Fibroblast of lung (primary cell): Measurements from ENCODE around the gene PLPPR2. TPM values are rescaled to one million over a fixed set of nuclear protein-coding genes. Genes with fewer than 3 reads are reported as not detected.
A peak's percentile ranks its signal among the peaks of the same experiment; 100 is the strongest.
"Not testable (repeated sequence)": the region's sequence is repeated elsewhere in the genome, so short reads cannot be mapped to it uniquely, and the experiment has no call there.

Experiments used
- DNase-seq, 2 donors: peaks; one replicate each; pipeline versions ENCODE4 v3.0.0 to v3.0.0-alpha.2; 2010; ENCODE audit warnings: low read depth in 2 of 2
- H2AFZ ChIP-seq: 2 replicates; pipeline ENCODE4 v1.5.1; 2012; ENCODE audit warnings: low read length, control low read depth, inconsistent platforms
- H3K27ac ChIP-seq: 2 replicates; pipeline ENCODE4 v1.5.1; 2011; ENCODE audit warnings: low read length, control low read depth; ENCODE audit not compliant: insufficient read depth
- H3K27me3 ChIP-seq: 2 replicates; pipeline ENCODE4 v1.5.1; 2011; ENCODE audit warnings: mild to moderate bottlenecking, low read length; ENCODE audit not compliant: control insufficient read depth, insufficient read depth
- H3K36me3 ChIP-seq: 2 replicates; pipeline ENCODE4 v1.5.1; 2011; ENCODE audit warnings: low read length; ENCODE audit not compliant: control insufficient read depth, insufficient read depth
- H3K4me1 ChIP-seq: 2 replicates; pipeline ENCODE4 v1.5.1; 2011; ENCODE audit warnings: low read length; ENCODE audit not compliant: control insufficient read depth, insufficient read depth; ENCODE audit errors: extremely low read depth
- H3K4me2 ChIP-seq: 2 replicates; pipeline ENCODE4 v1.5.1; 2011; ENCODE audit warnings: low read length, control low read depth; ENCODE audit not compliant: insufficient read depth; ENCODE audit errors: extremely low read depth
- H3K4me3 ChIP-seq, 4 experiments: fragments of 200-600 bp in 1 of 4; sonication (generic) in 1 of 4; replicated peaks in 1 of 4; 2 replicates each; pipeline ENCODE4 v1.5.1; 2011 to 2016; ENCODE audit warnings: low read length in 4 of 4, low read depth in 3 of 4, mild to moderate bottlenecking in 3 of 4, control low read depth in 2 of 4, inconsistent platforms in 1 of 4, mixed read lengths in 1 of 4; ENCODE audit not compliant: insufficient read depth in 1 of 4; ENCODE audit errors: control extremely low read depth in 1 of 4
- H3K79me2 ChIP-seq: 2 replicates; pipeline ENCODE4 v1.5.1; 2012; ENCODE audit warnings: mild to moderate bottlenecking, low read length, inconsistent platforms; ENCODE audit not compliant: control insufficient read depth, insufficient read depth
- H3K9ac ChIP-seq: 2 replicates; pipeline ENCODE4 v1.5.1; 2011; ENCODE audit warnings: mild to moderate bottlenecking, low read length, control low read depth; ENCODE audit not compliant: insufficient read depth
- H3K9me3 ChIP-seq: 2 replicates; pipeline ENCODE4 v1.5.1; 2012; ENCODE audit warnings: low read depth, low read length; ENCODE audit not compliant: control insufficient read depth, insufficient read depth
- H4K20me1 ChIP-seq: 2 replicates; pipeline ENCODE4 v1.5.1; 2011; ENCODE audit warnings: low read length; ENCODE audit not compliant: control insufficient read depth, insufficient read depth; ENCODE audit errors: extremely low read depth
- EZH2 ChIP-seq: IDR thresholded peaks from 2 replicates; pipeline ENCODE4 v1.5.1; 2012; ENCODE audit warnings: low read length, control low read depth, mild to moderate bottlenecking; ENCODE audit errors: missing control alignments
- polyA plus RNA-seq, 2 donors: library from polyadenylated mRNA; depleted of rRNA in 1 of 2; stranded (reverse) in 1 of 2; unstranded in 1 of 2; fragments of >200 nt; gene quantifications; 2 replicates each; pipeline ENCODE4 v1.2.1, GENCODE V29; 2011 to 2012; ENCODE audit warnings: missing spikeins in 1 of 2
- total RNA-seq: library from RNA; depleted of rRNA; stranded (reverse); fragments of >200 nt; gene quantifications from 2 replicates; pipeline ENCODE4 v1.2.1, GENCODE V29; 2014
- TF ChIP-seq, protein P1 (sequence below), 2 donors: IDR thresholded peaks in 1 of 2; conservative IDR thresholded peaks in 1 of 2; 1 replicate in 1 of 2; 2 replicates in 1 of 2; pipeline ENCODE4 v1.5.1; 2011 to 2012; ENCODE audit warnings: low read length in 2 of 2, control low read depth in 1 of 2, inconsistent platforms in 1 of 2, low read depth in 1 of 2, mild to moderate bottlenecking in 1 of 2

The PLPPR2 gene
- total and polyA plus RNA-seq, 2 donors (not counting 1 experiment from before 2014, with no cell fraction given), result 13.0 to 21.2 TPM

DNA sequence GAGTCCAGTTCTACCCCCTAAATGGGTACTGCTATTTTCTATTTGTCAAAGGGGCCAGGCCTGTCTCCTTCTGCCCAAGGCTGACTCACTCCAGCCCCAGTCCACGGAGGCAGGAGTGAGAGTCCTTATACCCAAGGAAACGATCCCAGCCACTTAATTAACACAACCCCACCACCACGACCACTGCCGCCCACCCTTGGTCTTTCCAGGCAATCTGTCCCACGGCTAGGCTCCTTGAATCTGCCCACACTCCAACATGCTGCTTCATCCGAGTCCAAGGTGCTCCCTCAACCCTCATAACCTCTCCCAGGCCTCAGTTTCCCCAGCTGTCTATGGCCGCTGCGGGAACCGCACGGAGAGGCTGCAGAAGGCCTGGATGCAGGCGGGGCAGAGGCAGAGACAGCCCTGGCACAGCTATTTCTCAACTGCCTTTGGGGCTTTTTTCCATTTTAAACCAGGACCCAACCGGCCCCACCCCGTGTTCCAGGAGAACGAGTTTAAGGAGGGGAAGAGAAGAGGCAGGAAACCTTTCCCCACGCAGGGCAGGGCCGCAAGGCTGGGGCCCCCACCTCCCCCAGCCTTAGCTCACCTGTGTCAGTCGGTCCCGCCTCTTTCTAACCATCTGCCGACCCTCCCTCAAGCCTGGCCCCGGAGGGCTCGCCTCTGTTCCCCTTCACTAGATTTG, 16.5 kb upstream of the PLPPR2 start:
- Histone ChIP-seq H3K27me3 (no peaks in the 10 kb centered on the region), H3K79me2 (no peaks in the 10 kb centered on the region), H4K20me1 (no peaks in the 10 kb centered on the region), H3K4me2 (peak overlapping the region; percentile 83), H2AFZ (no peak overlapping the region), H3K4me1 (peaks cover 6% of the 10 kb centered on the region), H3K27ac (no peak overlapping the region), H3K4me3 (peak overlapping the region; percentile 43 to 68 (median 52)), H3K9me3 (no peaks in the 10 kb centered on the region), H3K36me3 (peaks cover 5% of the 10 kb centered on the region), H3K9ac (no peak overlapping the region)
- no peak for DNase-seq
- TF ChIP-seq, protein P1, sequence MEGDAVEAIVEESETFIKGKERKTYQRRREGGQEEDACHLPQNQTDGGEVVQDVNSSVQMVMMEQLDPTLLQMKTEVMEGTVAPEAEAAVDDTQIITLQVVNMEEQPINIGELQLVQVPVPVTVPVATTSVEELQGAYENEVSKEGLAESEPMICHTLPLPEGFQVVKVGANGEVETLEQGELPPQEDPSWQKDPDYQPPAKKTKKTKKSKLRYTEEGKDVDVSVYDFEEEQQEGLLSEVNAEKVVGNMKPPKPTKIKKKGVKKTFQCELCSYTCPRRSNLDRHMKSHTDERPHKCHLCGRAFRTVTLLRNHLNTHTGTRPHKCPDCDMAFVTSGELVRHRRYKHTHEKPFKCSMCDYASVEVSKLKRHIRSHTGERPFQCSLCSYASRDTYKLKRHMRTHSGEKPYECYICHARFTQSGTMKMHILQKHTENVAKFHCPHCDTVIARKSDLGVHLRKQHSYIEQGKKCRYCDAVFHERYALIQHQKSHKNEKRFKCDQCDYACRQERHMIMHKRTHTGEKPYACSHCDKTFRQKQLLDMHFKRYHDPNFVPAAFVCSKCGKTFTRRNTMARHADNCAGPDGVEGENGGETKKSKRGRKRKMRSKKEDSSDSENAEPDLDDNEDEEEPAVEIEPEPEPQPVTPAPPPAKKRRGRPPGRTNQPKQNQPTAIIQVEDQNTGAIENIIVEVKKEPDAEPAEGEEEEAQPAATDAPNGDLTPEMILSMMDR (conservative IDR thresholded peaks at IDR 0.05 in 1 of 2, IDR thresholded peaks at IDR 0.05 in 1 of 2; ENCODE audit: low read depth in 1 of 2, low read length in 2 of 2), result no peak
- no peak for TF ChIP-seq EZH2

DNA sequence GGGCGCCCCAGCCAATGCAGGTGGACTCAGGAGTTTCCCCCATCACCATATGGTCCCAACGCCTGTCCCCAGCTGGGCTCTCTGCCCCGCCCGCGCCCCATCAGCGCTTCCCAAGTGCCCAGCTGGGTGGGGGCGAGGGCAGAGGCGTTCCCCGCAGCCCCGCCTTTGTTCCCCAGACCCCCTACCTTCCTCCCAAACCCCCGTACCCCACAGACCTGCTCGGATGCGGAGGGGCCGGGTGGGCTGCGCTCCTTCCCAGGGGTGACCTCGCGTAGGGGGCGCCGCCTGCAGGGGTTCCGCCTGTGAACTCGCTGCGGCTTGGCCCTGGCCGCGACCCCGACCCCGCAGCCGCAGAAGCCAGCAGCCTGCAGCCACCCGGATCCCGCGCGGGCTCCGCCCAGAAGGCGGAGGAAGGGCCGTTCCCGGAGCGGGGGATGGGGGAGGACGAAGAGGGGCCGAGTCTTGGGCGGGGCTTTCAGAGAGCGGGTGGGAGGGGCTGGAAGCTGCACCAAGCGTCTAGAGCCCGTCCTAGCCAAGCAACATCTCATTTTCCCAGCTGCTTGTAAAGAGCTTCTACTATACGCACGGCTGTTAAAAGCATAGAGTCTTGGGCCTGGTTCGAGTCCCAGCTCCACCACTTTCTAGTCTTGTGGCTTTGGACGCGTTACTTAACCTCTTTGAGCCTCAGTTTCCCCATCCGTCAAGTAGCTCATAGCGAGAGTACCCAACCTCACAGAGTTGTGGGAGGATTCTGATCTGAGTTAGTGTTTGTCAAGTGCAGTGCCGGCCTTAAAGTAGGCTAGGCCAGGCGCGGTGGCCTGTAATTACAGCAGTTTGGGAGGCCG, 15.8 kb upstream of the PLPPR2 start, which contains the start of gene RAB3D:
TSS of gene RAB3D (minus strand) at position 404 of the 845 bp plus-strand sequence. CDS start 2,258 bp downstream, outside the sequence.
- Histone ChIP-seq H3K4me3 (peak within 1 kb of the TSS; percentile 48 to 68 (median 56)), H3K9me3 (no peaks in the 10 kb centered on the region), H3K9ac (peak within 1 kb of the TSS; percentile 36), H3K79me2 (no peaks in the 10 kb centered on the region), H2AFZ (peak within 1 kb of the TSS; percentile 84), H3K4me1 (peaks cover 9% of the 10 kb centered on the region), H4K20me1 (no peaks in the 10 kb centered on the region), H3K4me2 (peak within 1 kb of the TSS; percentile 86), H3K27me3 (no peaks in the 10 kb centered on the region), H3K27ac (no peak within 1 kb of the TSS), H3K36me3 (peaks cover 5% of the 10 kb centered on the region)
- TF ChIP-seq EZH2, result no peak
- TF ChIP-seq, protein P1 (conservative IDR thresholded peaks at IDR 0.05 in 1 of 2, IDR thresholded peaks at IDR 0.05 in 1 of 2; ENCODE audit: low read depth in 1 of 2, low read length in 2 of 2), result no peak
- DNase-seq, result peak; percentile 73 to 90

DNA sequence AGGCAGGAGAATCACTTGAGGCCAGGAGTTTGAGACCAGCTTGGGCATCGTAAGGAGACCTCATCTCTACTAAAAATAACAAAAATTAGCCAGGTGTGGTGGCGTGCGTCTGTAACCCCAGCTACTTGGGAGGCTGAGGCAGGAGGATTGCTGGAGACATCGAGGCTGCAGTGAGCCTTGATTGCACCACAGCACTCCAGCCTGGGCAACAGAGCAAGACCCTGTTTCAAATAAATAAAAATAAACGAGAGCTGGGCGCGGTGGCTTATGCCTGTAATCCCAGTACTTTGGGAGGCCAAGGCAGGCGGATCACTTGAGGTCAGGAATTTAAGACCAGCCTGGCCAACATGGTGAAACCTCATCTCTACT, 15.1 kb upstream of the PLPPR2 start:
- not testable (repeated sequence) for H3K36me3 ChIP-seq
- peak overlapping the region in 2 of 4 experiments; percentile 36 to 68 for H3K4me3 ChIP-seq
- peak overlapping the region; percentile 84 for H2AFZ ChIP-seq

More for the DNA sequence above, 15.1 kb upstream of the PLPPR2 start:
- Histone ChIP-seq H3K4me1 (peaks cover 11% of the 10 kb centered on the region), H3K4me2 (peak overlapping the region; percentile 86)
- not testable (repeated sequence) for H3K9me3 ChIP-seq, H4K20me1 ChIP-seq, H3K9ac ChIP-seq, H3K27me3 ChIP-seq, H3K79me2 ChIP-seq, DNase-seq, H3K27ac ChIP-seq
